ENCODE data around the gene PLEKHA4. TPM values are rescaled to one million over a fixed set of nuclear protein-coding genes. Genes with fewer than 3 reads are reported as not detected.
"Not testable (repeated sequence)": the region's sequence is repeated elsewhere in the genome, so short reads cannot be mapped to it uniquely, and the experiment has no call there.

Gene PLEKHA4
- total RNA-seq, 1 experiment from 2014 or later = not detected

DNA sequence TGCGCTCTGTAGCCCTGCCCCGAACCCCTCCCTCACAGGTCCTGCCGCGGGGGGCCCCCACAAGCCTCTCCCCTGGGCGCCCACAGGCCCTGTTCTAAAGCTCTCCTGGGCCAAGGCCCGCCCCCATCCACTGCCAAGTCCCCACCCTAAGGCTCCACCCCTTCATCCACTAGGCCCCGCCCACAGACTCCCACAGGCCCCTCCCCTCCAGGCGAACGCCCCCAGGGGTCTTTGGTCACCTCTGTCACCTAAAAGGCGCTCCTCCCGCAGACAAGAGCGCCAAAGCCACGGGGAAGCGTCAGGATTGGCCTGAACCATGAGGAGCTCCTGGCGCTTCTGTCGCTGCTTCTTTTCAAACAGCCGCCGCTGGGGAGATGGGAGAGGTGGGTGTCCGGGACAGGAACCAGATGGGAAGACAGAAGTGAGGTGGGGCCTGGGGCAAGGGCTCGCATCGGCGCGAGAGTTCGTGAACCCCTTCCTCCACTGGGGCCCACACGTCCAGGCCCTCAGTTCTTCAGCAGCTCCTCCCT lies 27.8 kb upstream of the PLEKHA4 start:
- Histone ChIP-seq H3K9me3 (ENCODE audit: low read length) (no peaks in the 10 kb centered on the region), H3K27me3 (ENCODE audit: low read length) (no peaks in the 10 kb centered on the region), H3K36me3 (ENCODE audit: insufficient read depth, low read length) (no peaks in the 10 kb centered on the region), H4K20me1 (ENCODE audit: insufficient read depth, low read depth, low read length) (no peaks in the 10 kb centered on the region), H2AFZ (ENCODE audit: low read length) (no peak overlapping the region), H3K79me2 (ENCODE audit: low read length) (peaks cover 8% of the 10 kb centered on the region; the same call in 1 of the 2 replicates), H3K4me2 (ENCODE audit: low read depth, low read length, poor library complexity, severe bottlenecking) (no peak overlapping the region), H3K4me1 (ENCODE audit: low read length) (peaks cover 19% of the 10 kb centered on the region), H3K27ac (ENCODE audit: low read length) (no peak overlapping the region), H3K9ac (ENCODE audit: low read length) (no peak overlapping the region), H3K4me3 (ENCODE audit: low read length) (no peak overlapping the region), H3K9me2 (replicated peaks; ENCODE audit: insufficient read depth, low read length) (no peaks in the 10 kb centered on the region)
- peak; percentile 69 for DNase-seq

DNA sequence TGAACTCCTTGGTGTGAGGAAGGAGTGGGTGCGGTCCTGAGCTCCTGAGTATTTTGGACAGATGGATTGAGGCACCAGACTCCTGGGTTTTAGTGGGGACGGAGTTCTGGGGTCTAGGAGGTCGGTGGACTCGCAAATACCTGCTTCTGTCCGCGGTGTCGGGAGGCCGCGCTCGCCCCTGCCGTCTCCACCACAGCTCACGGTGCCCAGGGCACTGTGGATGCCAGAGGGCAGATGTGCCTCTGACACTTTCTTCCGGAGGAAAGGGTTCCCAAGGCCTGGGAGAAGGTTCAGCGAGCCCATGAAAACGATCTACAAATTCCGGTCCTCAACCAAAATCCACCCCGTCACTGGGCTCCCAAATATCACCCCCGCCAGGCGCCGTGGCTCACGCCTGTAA lies 26.8 kb upstream of the PLEKHA4 start:
- H3K36me3 ChIP-seq (ENCODE audit: insufficient read depth, low read length) = no peaks in the 10 kb centered on the region
- H3K9ac ChIP-seq (ENCODE audit: low read length) = no peak overlapping the region
- no peaks in the 10 kb centered on the region for H3K79me2 ChIP-seq (ENCODE audit: low read length)
- H2AFZ ChIP-seq (ENCODE audit: low read length) = no peak overlapping the region
- no peak overlapping the region for H3K4me2 ChIP-seq (ENCODE audit: low read depth, low read length, poor library complexity, severe bottlenecking)
- H3K4me1 ChIP-seq (ENCODE audit: low read length) = peaks cover 13% of the 10 kb centered on the region
- H3K27ac ChIP-seq (ENCODE audit: low read length) = no peak overlapping the region
- H3K27me3 ChIP-seq (ENCODE audit: low read length) = no peaks in the 10 kb centered on the region
- H3K4me3 ChIP-seq (ENCODE audit: low read length) = no peak overlapping the region
- H4K20me1 ChIP-seq (ENCODE audit: insufficient read depth, low read depth, low read length) = no peaks in the 10 kb centered on the region
- no peak for DNase-seq
- no peaks in the 10 kb centered on the region for H3K9me3 ChIP-seq (ENCODE audit: low read length)
- H3K9me2 ChIP-seq (replicated peaks; ENCODE audit: insufficient read depth, low read length) = no peaks in the 10 kb centered on the region

DNA sequence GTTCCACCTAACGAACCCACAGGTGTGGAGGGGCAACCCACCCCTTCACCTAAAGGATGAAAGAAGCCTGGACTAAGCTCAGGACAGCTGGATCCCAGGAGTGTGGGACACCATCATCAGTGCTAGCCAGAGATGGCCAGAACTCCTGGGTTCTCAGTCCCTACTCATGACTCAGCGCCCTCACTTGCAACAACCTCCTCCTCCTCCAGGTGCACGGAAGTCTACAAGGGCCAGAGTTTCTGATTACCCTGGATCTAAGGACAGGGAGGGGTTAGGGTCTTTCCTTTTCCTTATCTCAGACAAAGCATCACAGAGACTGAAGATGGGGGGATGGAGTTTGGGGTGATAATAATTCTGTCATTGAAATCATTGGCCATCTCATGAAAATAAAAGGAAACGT lies 22.1 kb upstream of the PLEKHA4 start:
- Histone ChIP-seq H3K27ac (ENCODE audit: low read length) (no peak overlapping the region), H3K9me3 (ENCODE audit: low read length) (no peaks in the 10 kb centered on the region), H3K27me3 (ENCODE audit: low read length) (no peaks in the 10 kb centered on the region), H3K4me3 (ENCODE audit: low read length) (no peak overlapping the region), H3K9ac (ENCODE audit: low read length) (no peak overlapping the region), H3K4me1 (ENCODE audit: low read length) (peaks cover 18% of the 10 kb centered on the region), H3K4me2 (ENCODE audit: low read depth, low read length, poor library complexity, severe bottlenecking) (no peak overlapping the region), H3K79me2 (ENCODE audit: low read length) (no peaks in the 10 kb centered on the region), H3K9me2 (replicated peaks; ENCODE audit: insufficient read depth, low read length) (no peaks in the 10 kb centered on the region), H3K36me3 (ENCODE audit: insufficient read depth, low read length) (no peaks in the 10 kb centered on the region), H2AFZ (ENCODE audit: low read length) (no peak overlapping the region), H4K20me1 (ENCODE audit: insufficient read depth, low read depth, low read length) (no peaks in the 10 kb centered on the region)
- no peak for DNase-seq

DNA sequence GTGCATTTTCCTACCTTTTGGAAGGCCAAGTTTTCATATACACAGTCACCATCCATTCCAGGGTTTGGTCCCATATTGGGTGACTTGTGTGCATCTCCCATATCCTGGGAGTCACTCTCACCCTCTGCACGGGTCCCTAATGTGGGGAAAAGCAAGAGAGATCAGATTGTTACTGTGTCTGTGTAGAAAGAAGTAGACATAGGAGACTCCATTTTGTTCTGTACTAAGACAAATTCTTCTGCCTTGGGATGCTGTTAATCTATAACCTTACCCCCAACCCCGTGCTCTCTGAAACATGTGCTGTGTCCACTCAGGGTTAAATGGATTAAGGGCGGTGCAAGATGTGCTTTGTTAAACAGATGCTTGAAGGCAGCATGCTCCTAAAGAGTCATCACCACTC lies 21.1 kb upstream of the PLEKHA4 start:
- H3K36me3 ChIP-seq (ENCODE audit: insufficient read depth, low read length); H3K9me2 ChIP-seq (replicated peaks; ENCODE audit: insufficient read depth, low read length); DNase-seq: not testable (repeated sequence)

DNA sequence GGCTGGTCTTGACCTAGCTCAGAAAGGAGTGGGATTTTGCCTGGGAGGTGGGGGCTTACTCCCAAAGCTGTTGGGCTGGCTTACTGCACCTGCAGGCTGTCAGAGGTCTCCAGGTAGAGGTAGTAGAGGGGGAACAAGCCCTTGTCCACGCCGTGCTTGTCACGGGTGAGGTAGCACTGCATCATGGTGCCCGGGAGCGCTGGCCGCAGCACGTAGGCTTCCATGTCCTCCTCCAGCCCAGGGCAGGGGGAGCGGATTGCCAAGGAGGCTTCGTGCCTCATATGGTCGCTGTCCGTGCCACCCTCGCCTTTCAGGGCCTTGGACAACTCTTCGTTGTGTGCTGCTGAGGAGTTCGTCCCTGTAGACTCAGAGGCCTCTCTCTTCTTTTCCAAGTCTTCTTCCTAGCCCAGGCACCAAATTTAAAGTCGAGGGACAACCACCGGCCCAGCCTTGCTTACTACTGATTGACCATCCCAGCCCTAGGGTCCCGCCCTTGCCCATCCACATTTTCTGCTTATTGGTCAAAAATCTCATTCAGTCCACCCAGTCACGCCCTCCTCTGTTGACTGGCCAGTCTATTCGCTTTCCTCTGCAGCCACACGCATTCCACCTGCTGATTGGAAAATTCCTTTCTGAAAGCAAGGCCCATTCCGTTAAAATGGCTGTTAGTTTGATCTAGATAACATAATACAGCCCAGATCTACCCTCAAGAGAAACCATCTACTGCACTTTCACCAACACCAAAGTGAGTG lies 19.6 kb upstream of the PLEKHA4 start:
- no peak overlapping the region for H2AFZ ChIP-seq (ENCODE audit: low read length)
- H3K36me3 ChIP-seq (ENCODE audit: insufficient read depth, low read length) = no peaks in the 10 kb centered on the region
- no peak overlapping the region for H3K9ac ChIP-seq (ENCODE audit: low read length)
- no peak overlapping the region for H3K27ac ChIP-seq (ENCODE audit: low read length)
- H3K4me2 ChIP-seq (ENCODE audit: low read depth, low read length, poor library complexity, severe bottlenecking) = no peak overlapping the region
- DNase-seq = no peak
- H3K4me3 ChIP-seq (ENCODE audit: low read length) = no peak overlapping the region
- no peaks in the 10 kb centered on the region for H3K27me3 ChIP-seq (ENCODE audit: low read length)
- no peaks in the 10 kb centered on the region for H3K79me2 ChIP-seq (ENCODE audit: low read length)
- no peaks in the 10 kb centered on the region for H3K9me2 ChIP-seq (replicated peaks; ENCODE audit: insufficient read depth, low read length)
- H3K9me3 ChIP-seq (ENCODE audit: low read length) = no peaks in the 10 kb centered on the region
- H4K20me1 ChIP-seq (ENCODE audit: insufficient read depth, low read depth, low read length) = no peaks in the 10 kb centered on the region
- peaks cover 18% of the 10 kb centered on the region for H3K4me1 ChIP-seq (ENCODE audit: low read length)

More for the DNA sequence above, 21.1 kb upstream of the PLEKHA4 start:
- not testable (repeated sequence) for H3K4me2 ChIP-seq (ENCODE audit: low read depth, low read length, poor library complexity, severe bottlenecking); H2AFZ ChIP-seq (ENCODE audit: low read length); H4K20me1 ChIP-seq (ENCODE audit: insufficient read depth, low read depth, low read length); H3K79me2 ChIP-seq (ENCODE audit: low read length); H3K4me3 ChIP-seq (ENCODE audit: low read length); H3K9ac ChIP-seq (ENCODE audit: low read length); H3K9me3 ChIP-seq (ENCODE audit: low read length); H3K27ac ChIP-seq (ENCODE audit: low read length); H3K27me3 ChIP-seq (ENCODE audit: low read length)
- H3K4me1 ChIP-seq (ENCODE audit: low read length) = peaks cover 18% of the 10 kb centered on the region

DNA sequence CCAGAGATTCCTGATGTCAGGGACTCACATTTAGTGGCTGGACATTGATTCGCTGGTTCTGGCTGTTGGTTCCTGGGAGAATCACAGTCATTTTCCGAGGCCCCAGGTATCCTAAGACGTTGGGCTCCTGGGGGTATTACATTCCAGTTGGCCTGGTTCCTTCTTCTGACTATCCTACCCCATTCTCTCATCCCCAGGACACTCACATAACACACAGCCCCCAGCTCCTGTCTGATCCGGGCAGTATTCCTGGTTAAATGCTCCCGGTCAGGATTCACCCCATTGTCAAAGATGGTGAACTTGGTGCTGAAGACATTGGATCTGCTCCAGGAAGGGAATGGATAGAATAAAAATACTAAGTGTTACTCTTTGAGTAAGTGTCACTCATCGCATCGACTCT lies 15.3 kb upstream of the PLEKHA4 start:
- no peaks in the 10 kb centered on the region for H3K36me3 ChIP-seq (ENCODE audit: insufficient read depth, low read length)
- DNase-seq = no peak

DNA sequence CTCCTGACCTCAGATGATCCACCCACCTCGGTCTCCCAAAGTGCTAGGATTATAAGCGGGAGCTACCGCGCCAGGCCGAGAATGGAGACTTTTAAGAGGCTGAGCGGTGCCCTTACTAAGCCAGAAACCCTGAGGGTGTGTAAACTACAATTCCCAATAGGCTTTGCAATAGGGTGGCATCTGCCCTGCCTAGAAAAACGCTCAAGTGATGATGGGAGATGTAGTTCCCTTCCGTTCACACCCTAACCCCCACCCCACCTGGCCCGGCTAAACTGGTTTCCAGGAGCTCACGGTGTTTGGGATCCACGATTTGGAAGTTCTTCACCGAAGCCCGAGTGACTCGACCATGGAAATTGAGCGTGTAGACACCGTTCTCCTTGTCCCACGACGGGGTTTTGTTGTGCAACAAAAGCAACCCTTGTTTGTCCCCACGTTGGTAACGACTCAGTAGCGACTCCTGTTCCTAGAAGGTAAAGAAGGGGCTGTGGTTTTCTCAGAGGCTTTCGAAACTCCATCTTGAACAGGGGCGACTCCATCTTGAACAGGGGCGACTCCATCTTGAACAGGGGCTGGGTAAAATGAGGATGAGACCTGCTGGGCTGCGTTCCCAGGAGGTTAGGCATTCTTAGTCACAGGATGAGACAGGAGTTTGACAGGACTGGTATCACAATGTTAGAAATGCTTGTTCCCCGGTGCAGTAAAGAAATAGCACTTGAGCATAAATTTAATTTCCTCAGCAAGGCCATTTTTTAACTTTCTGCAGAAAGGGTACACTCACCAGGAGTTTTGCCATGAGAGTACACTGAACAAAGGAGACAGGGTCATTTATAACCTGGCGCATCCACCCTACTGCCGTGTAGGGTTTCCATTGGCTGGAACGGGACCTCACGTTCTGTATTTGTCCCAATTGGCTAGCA lies 13.6 kb upstream of the PLEKHA4 start:
- H2AFZ ChIP-seq (ENCODE audit: low read length) = no peak overlapping the region
- no peaks in the 10 kb centered on the region for H3K9me2 ChIP-seq (replicated peaks; ENCODE audit: insufficient read depth, low read length)
- no peak overlapping the region for H3K9ac ChIP-seq (ENCODE audit: low read length)
- H3K79me2 ChIP-seq (ENCODE audit: low read length) = no peaks in the 10 kb centered on the region
- DNase-seq = peak; percentile 78
- H4K20me1 ChIP-seq (ENCODE audit: insufficient read depth, low read depth, low read length) = no peaks in the 10 kb centered on the region
- no peaks in the 10 kb centered on the region for H3K27me3 ChIP-seq (ENCODE audit: low read length)
- no peaks in the 10 kb centered on the region for H3K36me3 ChIP-seq (ENCODE audit: insufficient read depth, low read length)
- H3K4me3 ChIP-seq (ENCODE audit: low read length) = no peak overlapping the region
- no peaks in the 10 kb centered on the region; the same call in 1 of the 2 replicates for H3K9me3 ChIP-seq (ENCODE audit: low read length)
- H3K4me1 ChIP-seq (ENCODE audit: low read length) = peaks cover 10% of the 10 kb centered on the region
- H3K27ac ChIP-seq (ENCODE audit: low read length) = no peak overlapping the region
- H3K4me2 ChIP-seq (ENCODE audit: low read depth, low read length, poor library complexity, severe bottlenecking) = no peak overlapping the region

More for the DNA sequence above, 15.3 kb upstream of the PLEKHA4 start:
- Histone ChIP-seq H3K9me3 (ENCODE audit: low read length) (no peaks in the 10 kb centered on the region; the same call in 1 of the 2 replicates), H3K79me2 (ENCODE audit: low read length) (no peaks in the 10 kb centered on the region), H3K4me1 (ENCODE audit: low read length) (peaks cover 10% of the 10 kb centered on the region), H3K9ac (ENCODE audit: low read length) (no peak overlapping the region), H3K27me3 (ENCODE audit: low read length) (no peaks in the 10 kb centered on the region), H3K9me2 (replicated peaks; ENCODE audit: insufficient read depth, low read length) (no peaks in the 10 kb centered on the region), H3K4me2 (ENCODE audit: low read depth, low read length, poor library complexity, severe bottlenecking) (no peak overlapping the region), H3K27ac (ENCODE audit: low read length) (no peak overlapping the region), H3K4me3 (ENCODE audit: low read length) (no peak overlapping the region), H2AFZ (ENCODE audit: low read length) (no peak overlapping the region), H4K20me1 (ENCODE audit: insufficient read depth, low read depth, low read length) (no peaks in the 10 kb centered on the region)

DNA sequence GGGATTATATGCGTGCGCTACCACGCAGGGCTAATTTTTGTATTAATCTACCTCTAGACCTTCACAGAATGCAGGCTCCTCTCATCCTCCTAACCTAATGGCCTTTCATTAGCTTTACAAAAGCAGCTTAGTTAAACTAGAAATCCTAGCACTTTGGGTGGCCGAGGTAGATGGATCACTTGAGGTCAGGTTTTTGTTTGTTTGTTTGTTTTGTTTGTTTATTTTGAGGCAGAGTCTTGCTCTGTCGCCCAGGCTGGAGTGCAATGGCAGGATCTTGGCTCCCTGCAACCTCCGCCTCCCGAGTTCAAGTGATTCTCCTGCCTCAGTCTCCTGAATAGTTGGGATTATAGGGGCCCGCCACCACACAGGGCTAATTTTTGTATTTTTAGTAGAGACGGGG lies 11.3 kb upstream of the PLEKHA4 start:
- not testable (repeated sequence) for H3K27ac ChIP-seq (ENCODE audit: low read length); H3K9me2 ChIP-seq (replicated peaks; ENCODE audit: insufficient read depth, low read length); H3K4me3 ChIP-seq (ENCODE audit: low read length); H3K79me2 ChIP-seq (ENCODE audit: low read length); H3K9me3 ChIP-seq (ENCODE audit: low read length); DNase-seq; H3K27me3 ChIP-seq (ENCODE audit: low read length); H3K9ac ChIP-seq (ENCODE audit: low read length); H3K4me2 ChIP-seq (ENCODE audit: low read depth, low read length, poor library complexity, severe bottlenecking); H4K20me1 ChIP-seq (ENCODE audit: insufficient read depth, low read depth, low read length); H2AFZ ChIP-seq (ENCODE audit: low read length); H3K36me3 ChIP-seq (ENCODE audit: insufficient read depth, low read length)
- peaks cover 20% of the 10 kb centered on the region for H3K4me1 ChIP-seq (ENCODE audit: low read length)

Measured in Karpas-422 (cell line).